BLaER1 treated with 17β-estradiol and CSF1 and Interleukin-3, amounts not matched to agents 10 nM and 100 nM (cell line): ENCODE measurements around the gene HOXB3.
A peak's percentile ranks its signal among the peaks of the same experiment; 100 is the strongest.

Experiments
- H3K27ac ChIP-seq, 11 experiments: shearing (Covaris generic); formaldehyde crosslinking; 2 replicates each; pipeline ENCODE4 v1.8.1; 2022
- H3K27me3 ChIP-seq, 11 experiments: shearing (Covaris generic); formaldehyde crosslinking; 2 replicates each; pipeline ENCODE4 v1.8.1; 2022
- H3K36me3 ChIP-seq, 11 experiments: shearing (Covaris generic); formaldehyde crosslinking; 2 replicates each; pipeline ENCODE4 v1.8.1; 2022
- H3K4me1 ChIP-seq, 10 experiments: shearing (Covaris generic); formaldehyde crosslinking; 2 replicates each; pipeline ENCODE4 v1.8.1; 2022
- H3K4me2 ChIP-seq, 11 experiments: shearing (Covaris generic); formaldehyde crosslinking; 2 replicates each; pipeline ENCODE4 v1.8.1; 2022
- H3K4me3 ChIP-seq, 10 experiments: shearing (Covaris generic); formaldehyde crosslinking; 2 replicates each; pipeline ENCODE4 v1.8.1; 2022
- H3K9ac ChIP-seq, 11 experiments: shearing (Covaris generic); formaldehyde crosslinking; 2 replicates each; pipeline ENCODE4 v1.8.1; 2022
- H3K9me3 ChIP-seq, 11 experiments: shearing (Covaris generic); formaldehyde crosslinking; replicated peaks in 1 of 11; 2 replicates each; pipeline ENCODE4 v1.8.1; 2022
- H4K20me1 ChIP-seq, 11 experiments: shearing (Covaris generic); formaldehyde crosslinking; 2 replicates each; pipeline ENCODE4 v1.8.1; 2022
- Cebpa-rat ChIP-seq, 11 experiments: shearing (Covaris generic); IDR thresholded peaks; 2 replicates each; pipeline ENCODE4 v1.8.1; 2022

The HOXB3 gene

DNA sequence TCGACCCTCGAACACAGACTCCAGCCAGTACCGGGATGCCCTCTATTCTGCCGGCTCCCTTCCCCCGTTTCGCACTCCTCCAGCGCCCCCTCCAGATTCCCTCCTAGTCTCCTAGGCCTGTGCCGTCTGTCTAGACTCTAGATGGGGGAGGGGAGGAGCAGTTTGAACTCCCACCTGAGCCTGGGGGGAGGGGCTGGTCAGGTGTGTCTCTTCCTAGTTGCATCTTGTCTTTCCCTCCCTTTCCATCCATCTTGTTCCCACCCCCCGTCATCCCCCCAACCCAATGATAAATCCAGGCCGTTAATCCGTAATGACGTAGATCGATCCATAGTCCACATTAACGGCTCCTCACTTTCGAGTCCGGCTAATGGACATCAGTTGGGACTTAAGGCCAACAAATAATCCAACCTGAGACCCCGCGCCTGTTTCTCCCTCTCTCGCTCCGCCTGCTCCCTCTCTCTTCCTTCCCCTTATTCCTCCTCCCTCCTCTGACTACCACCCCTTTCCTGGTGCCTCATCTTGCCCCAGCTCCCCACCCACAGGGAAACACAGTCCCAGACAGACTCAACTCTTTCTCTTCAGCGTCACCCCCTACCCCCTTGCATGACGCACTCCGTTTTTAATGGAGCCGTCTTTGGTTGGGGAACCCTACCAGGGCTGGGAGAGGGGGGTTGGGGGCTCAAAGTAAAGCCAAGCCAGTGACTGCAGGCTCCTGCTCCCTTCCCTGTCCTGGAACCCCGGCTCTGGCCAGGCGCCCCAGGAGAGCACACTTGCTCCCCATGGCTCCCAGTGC, 6.9 kb upstream of the HOXB3 start:
- Histone ChIP-seq H3K27ac (no peak overlapping the region), H3K27me3 (peaks cover 98 to 100% (median 100%) of the 10 kb centered on the region in 11 experiments), H3K9ac (no peak overlapping the region), H3K4me1 (peaks cover 0 to 6% (median 4%) of the 10 kb centered on the region in 10 experiments; a peak in 6 of 20 replicates), H3K4me2 (no peak overlapping the region), H3K9me3 (peaks cover 0 to 14% (median 9%) of the 10 kb centered on the region in 11 experiments; a peak in 13 of 22 replicates), H3K4me3 (no peak overlapping the region), H4K20me1 (peaks cover 0 to 95% (median 86%) of the 10 kb centered on the region in 11 experiments; a peak in 18 of 22 replicates), H3K36me3 (no peaks in the 10 kb centered on the region)
- TF ChIP-seq Cebpa-rat (IDR thresholded peaks at IDR 0.05) = no peak

DNA sequence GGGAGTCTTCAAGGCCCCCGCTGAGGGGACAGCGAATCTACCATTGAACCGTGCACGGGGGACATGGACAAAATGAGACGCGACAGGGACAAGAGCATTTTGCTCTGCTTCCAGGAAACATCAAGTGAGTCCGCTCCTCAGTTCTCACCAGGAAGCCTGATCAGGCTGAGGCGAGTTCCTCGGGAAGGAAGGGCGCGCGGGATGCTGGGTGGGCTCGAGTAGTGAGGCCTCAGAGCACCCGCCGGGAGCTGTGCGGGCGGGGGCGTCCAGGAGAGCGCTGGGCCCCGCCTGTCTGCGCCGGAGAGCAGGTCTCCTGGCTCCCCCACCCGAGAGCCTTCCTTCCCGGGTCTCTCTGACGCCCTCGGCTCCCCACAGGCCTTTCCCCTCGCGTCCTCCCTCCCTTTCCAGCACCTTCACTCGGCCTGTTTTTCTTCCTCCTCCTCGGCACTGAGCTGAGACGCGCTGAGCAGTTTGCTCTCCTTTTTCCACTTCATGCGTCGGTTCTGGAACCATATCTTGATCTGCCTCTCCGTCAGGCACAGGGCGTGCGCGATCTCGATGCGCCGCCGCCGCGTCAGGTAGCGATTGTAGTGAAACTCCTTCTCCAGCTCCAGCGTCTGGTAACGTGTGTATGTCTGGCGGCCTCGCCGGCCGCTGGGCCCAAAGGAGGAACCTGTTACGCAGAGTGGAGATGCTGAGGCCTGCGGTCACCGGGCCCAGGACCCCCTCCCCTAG, 6.1 kb upstream of the HOXB3 start:
- H3K36me3 ChIP-seq = no peaks in the 10 kb centered on the region
- H3K9ac ChIP-seq = no peak overlapping the region
- TF ChIP-seq Cebpa-rat (IDR thresholded peaks at IDR 0.05) = no peak
- no peak overlapping the region for H3K4me2 ChIP-seq
- H3K4me3 ChIP-seq = no peak overlapping the region
- peaks cover 0 to 95% (median 86%) of the 10 kb centered on the region in 11 experiments; a peak in 18 of 22 replicates for H4K20me1 ChIP-seq
- peaks cover 0 to 14% (median 9%) of the 10 kb centered on the region in 11 experiments; a peak in 13 of 22 replicates for H3K9me3 ChIP-seq
- no peak overlapping the region for H3K27ac ChIP-seq
- H3K4me1 ChIP-seq = peaks cover 0 to 6% (median 4%) of the 10 kb centered on the region in 10 experiments; a peak in 6 of 20 replicates
- H3K27me3 ChIP-seq = peaks cover 98 to 100% (median 100%) of the 10 kb centered on the region in 11 experiments

DNA sequence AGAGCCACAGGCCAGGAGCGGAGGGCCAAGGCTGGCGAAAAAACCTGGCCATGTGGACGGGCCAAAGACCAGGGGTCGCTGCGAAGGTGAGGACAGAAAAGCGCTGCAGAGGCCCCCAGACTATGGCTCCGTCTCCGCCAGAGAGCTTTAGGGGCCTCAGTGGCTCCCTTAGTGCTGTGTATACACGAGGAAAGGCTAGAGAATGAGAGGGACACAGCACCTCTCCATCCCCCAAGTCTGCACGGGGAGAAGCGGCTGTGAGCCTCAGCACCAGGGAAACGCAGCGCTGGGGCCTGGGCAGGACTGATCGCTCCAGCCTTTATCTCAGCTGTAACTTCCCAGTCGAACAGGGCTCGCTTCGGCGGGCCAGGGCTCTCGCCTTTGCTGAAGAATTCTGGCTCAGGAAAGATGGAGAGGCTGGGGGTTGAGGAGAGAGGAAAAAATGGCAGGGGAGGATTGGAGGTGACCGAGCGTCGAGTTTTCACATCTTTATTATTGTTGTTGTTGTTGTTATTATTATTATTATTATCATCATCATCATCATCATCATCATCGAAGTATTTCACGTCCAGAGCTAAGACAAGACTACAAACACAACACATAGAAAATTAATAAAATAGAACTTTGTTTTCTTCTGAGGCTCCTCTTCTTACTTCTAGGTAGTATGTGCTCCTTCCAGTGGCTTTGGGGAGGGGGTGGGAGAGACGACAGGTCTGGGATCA, 5.4 kb upstream of the HOXB3 start:
- Histone ChIP-seq H3K4me1 (peaks cover 0 to 6% (median 4%) of the 10 kb centered on the region in 10 experiments; a peak in 6 of 20 replicates), H3K9ac (no peak overlapping the region), H3K27me3 (peaks cover 98 to 100% (median 100%) of the 10 kb centered on the region in 11 experiments), H4K20me1 (peaks cover 0 to 96% (median 86%) of the 10 kb centered on the region in 11 experiments; a peak in 18 of 22 replicates), H3K4me3 (no peak overlapping the region), H3K27ac (no peak overlapping the region), H3K4me2 (no peak overlapping the region), H3K9me3 (peaks cover 0 to 14% (median 9%) of the 10 kb centered on the region in 11 experiments; a peak in 13 of 22 replicates), H3K36me3 (no peaks in the 10 kb centered on the region)
- TF ChIP-seq Cebpa-rat (IDR thresholded peaks at IDR 0.05) = no peak

DNA sequence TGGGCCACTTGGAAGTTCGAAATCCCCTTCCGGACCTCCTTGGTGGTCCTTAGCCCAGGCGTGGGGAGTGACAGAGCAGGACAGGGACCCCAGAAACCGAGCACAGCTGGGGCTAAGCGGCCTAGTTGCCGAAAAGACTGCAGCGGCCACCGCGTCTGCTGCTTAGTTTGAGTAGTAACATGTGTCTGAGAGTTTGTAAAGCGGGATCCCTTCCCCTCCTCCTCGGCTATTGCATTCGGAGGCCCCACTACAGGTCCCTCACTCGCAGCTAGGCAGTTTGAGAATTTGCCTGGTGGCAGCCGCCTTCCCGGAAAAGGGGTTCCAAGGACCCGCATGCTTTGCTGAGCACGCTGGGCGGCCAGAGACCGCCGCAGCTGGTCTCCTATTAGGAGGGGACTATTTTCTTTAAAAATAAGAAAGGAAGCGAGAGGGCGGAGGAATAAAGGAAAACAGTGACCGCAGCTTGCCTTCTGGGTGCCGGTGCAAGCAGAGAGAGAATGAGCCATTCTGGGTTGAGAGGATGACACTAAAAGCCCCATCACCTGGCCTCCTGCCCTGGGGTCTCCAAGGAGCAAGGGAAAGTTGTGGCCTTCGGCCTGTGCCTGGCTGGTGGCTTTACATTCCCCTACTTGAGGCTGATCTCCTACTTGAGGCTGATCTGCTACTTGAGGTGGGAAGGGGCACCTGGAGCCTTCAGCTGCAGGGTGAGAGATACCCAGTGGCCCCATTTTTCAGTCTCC, 4.7 kb upstream of the HOXB3 start:
- H4K20me1 ChIP-seq = peaks cover 0 to 96% (median 86%) of the 10 kb centered on the region in 11 experiments; a peak in 18 of 22 replicates
- H3K36me3 ChIP-seq = no peaks in the 10 kb centered on the region
- peaks cover 0 to 14% (median 9%) of the 10 kb centered on the region in 11 experiments; a peak in 13 of 22 replicates for H3K9me3 ChIP-seq
- TF ChIP-seq Cebpa-rat (IDR thresholded peaks at IDR 0.05) = no peak
- H3K27me3 ChIP-seq = peaks cover 98 to 100% (median 100%) of the 10 kb centered on the region in 11 experiments
- no peak overlapping the region for H3K27ac ChIP-seq
- H3K9ac ChIP-seq = no peak overlapping the region
- H3K4me2 ChIP-seq = no peak overlapping the region
- no peak overlapping the region for H3K4me3 ChIP-seq
- H3K4me1 ChIP-seq = peaks cover 0 to 6% (median 4%) of the 10 kb centered on the region in 10 experiments; a peak in 6 of 20 replicates

DNA sequence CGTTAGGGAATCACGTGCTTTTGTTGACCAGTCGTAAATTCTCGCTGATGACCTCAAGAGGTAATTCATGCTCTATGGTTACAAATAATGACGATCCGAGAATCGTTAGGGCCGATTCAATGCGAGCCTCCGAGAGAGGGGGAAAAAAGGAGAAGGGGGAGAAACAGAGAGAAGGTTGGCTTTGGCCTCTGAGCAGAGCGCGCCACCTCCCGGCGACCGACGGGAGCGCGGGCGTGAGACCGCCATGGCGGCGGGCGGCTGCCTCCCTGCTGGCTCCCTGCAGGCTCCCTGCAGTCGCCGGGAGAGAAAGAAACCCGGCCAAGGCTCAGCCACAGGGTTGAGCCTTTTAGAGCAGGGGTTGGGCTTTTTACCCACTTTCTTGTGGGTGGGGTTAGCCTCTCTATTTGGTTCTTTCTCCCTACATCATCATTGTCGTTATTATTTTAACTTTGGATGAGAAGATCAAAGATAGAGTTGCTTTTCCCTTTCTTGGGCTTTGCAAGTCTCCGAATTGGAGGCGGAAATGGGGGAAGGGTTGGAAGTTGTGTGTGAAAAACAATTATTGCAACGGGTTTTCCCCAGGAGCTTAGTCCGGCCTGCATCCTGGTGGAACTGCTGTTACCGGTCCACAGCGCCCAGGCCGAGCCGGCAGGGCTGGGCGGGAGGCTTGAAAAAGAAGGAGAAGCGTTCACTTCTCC, 3.9 kb upstream of the HOXB3 start:
- peaks cover 0 to 96% (median 86%) of the 10 kb centered on the region in 11 experiments; a peak in 18 of 22 replicates for H4K20me1 ChIP-seq
- no peak overlapping the region for H3K27ac ChIP-seq
- H3K27me3 ChIP-seq = peaks cover 98 to 100% (median 100%) of the 10 kb centered on the region in 11 experiments
- peaks cover 0 to 6% (median 4%) of the 10 kb centered on the region in 10 experiments; a peak in 6 of 20 replicates for H3K4me1 ChIP-seq
- H3K36me3 ChIP-seq = no peaks in the 10 kb centered on the region
- no peak for TF ChIP-seq Cebpa-rat (IDR thresholded peaks at IDR 0.05)
- peaks cover 0 to 14% (median 9%) of the 10 kb centered on the region in 11 experiments; a peak in 13 of 22 replicates for H3K9me3 ChIP-seq
- no peak overlapping the region for H3K9ac ChIP-seq
- no peak overlapping the region for H3K4me3 ChIP-seq
- H3K4me2 ChIP-seq = peak overlapping the region in 2 of 11 experiments; percentile 88 to 97; a peak in 4 of 22 replicates

DNA sequence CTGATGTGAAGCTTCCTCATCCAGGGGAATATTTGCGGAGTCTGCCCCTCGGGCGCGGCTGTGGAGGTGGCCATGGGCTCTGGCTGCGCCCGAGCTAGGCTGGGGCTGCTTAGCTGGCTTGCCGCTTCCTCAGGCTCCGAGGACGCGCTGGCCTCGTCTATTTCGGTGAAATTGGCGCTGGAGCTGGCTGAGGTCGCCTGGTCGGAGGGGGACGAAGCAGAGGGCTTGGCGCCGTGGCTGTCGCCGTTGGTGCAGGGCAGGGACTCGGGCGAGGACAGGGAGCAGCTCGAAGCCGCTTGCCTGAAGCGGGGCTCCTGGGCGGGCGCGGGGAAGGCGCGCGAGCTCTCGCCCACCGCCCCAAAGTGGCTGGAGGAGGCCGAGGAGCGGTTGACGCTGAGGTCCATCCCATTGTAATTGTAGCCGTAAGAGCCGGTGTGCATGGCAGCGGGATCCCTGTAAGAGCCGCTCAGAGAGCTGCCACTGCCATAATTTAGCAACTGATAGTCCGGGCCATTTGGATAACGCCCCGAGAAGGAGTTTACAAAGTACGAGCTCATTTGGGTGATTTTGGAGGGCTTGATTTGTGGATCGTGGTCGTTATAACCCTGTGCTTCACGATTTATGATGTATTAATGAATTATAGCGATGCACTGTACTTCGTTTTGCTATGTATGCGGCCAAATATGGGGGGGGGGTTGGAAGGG, 3.2 kb upstream of the HOXB3 start, which contains the start of gene HOXB5:
HOXB5 (minus strand) TSS at position 654 of the 704 bp plus-strand sequence; CDS start at position 557, 97 bp downstream.
- Histone ChIP-seq H4K20me1 (peaks cover 0 to 96% (median 87%) of the 10 kb centered on the region in 11 experiments; a peak in 18 of 22 replicates), H3K27ac (no peak within 1 kb of the TSS), H3K9me3 (peaks cover 0 to 12% (median 9%) of the 10 kb centered on the region in 11 experiments; a peak in 13 of 22 replicates), H3K27me3 (peaks cover 98 to 100% (median 100%) of the 10 kb centered on the region in 11 experiments), H3K9ac (no peak within 1 kb of the TSS), H3K4me2 (peak within 1 kb of the TSS in 7 of 11 experiments; percentile 4 to 97 (median 38); a peak in 11 of 22 replicates), H3K36me3 (no peaks in the 10 kb centered on the region), H3K4me1 (peaks cover 0 to 8% (median 4%) of the 10 kb centered on the region in 10 experiments; a peak in 8 of 20 replicates), H3K4me3 (peak within 1 kb of the TSS in 4 of 10 experiments; percentile 8 to 44 (median 40); a peak in 6 of 20 replicates)
- no peak for TF ChIP-seq Cebpa-rat (IDR thresholded peaks at IDR 0.05)

DNA sequence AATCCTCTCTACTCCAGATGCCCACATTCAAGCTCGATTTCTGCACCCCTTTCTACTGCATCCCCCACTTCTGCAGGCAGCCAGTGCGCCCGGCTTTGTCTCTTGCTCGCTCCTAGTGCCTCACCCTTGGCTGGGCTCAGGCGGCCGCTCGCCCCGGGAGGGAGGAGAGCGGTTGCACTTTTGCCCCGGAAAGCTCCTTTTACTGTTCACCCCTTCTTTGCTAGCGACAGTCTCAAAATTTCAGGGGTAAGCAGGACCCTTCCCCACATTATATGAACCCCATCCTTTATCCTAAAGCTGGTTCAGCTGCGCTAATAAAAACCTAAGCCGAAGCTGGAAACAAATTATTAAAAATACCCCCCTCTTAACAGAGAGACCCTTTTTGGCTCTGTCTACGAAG, 2.5 kb upstream of the HOXB3 start:
- Histone ChIP-seq H3K36me3 (no peaks in the 10 kb centered on the region), H3K4me1 (peaks cover 2 to 15% (median 8%) of the 10 kb centered on the region in 10 experiments; a peak in 16 of 20 replicates), H3K4me3 (no peak overlapping the region), H3K27me3 (peaks cover 98 to 100% (median 100%) of the 10 kb centered on the region in 11 experiments), H4K20me1 (peaks cover 0 to 96% (median 88%) of the 10 kb centered on the region in 11 experiments; a peak in 19 of 22 replicates), H3K9ac (no peak overlapping the region), H3K27ac (no peak overlapping the region), H3K4me2 (peak overlapping the region in 2 of 11 experiments; percentile 88 to 97; a peak in 3 of 22 replicates), H3K9me3 (peaks cover 0 to 5% (median 2%) of the 10 kb centered on the region in 11 experiments; a peak in 11 of 22 replicates)
- no peak for TF ChIP-seq Cebpa-rat (IDR thresholded peaks at IDR 0.05)
